Activated CD4-positive, alpha-beta T cell treated with anti-CD3 and anti-CD28 coated beads, Interleukin-2, Interleukin-4, amounts not matched to agents 100 ng/mL and 50 ng/mL, durations not matched to agents 16 hours and 8 hours (primary cell): ENCODE results near the gene MFSD6.
"Not testable (repeated sequence)": the region's sequence is repeated elsewhere in the genome, so short reads cannot be mapped to it uniquely, and the experiment has no call there.

Source experiments
- DNase-seq: peaks from one replicate; pipeline ENCODE4 v3.0.0-alpha.2; 2020; ENCODE audit warnings: low spot score

MFSD6 gene

DNA sequence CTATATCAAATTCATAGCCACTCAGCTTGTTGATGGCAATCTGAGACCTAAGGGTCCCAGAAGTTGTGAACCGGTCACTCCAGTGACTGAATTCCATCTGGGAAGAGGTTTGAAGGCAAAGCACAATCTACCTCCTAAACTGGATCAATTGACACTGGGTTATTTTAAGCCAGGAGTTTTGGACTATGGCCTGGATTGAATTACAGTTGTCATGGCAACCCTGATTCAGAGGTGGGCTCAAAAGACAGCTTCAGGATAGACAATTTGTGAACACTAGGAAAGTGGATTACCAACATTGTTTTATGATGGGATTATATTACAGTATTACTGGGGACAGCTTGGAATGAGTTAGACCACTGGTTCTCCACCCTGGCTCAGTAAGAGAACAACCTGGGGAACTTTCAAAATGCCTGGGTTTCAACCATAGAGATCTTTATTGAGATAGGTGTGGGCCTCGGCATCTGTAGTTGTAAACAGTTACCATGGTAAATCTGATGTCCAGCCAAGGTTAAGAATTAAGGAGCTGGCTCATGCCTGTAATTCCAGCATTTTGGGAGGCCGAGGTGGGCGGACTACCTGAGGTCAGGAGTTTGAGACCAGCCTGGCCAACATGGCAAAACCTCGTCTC is 58.8 kb downstream of the MFSD6 start:
- no peak for DNase-seq

DNA sequence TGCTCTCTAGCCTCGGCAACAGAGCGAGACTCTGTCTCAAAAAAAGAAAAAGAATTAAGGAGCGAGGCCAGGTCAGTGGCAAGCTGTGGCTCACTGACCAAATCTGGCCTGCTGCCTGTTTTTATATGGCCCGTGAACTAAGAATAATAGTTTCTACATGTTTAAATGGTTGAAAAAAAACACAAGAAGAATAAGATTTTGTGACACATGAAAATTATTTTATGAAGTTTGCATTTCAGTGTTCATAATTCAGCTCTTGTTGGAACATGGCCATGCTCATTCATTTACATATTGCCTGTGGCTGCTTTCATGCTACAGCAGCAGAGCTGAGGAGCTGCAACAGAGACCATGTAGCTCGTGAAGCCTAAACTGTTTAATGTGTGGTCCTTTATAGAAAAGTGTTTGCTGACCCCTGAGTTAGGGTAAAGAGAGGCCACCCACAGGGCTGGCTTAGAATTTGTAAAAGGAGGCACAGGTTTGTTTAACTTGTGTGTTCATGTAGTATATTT is 59.5 kb downstream of the MFSD6 start:
- DNase-seq, result no peak

DNA sequence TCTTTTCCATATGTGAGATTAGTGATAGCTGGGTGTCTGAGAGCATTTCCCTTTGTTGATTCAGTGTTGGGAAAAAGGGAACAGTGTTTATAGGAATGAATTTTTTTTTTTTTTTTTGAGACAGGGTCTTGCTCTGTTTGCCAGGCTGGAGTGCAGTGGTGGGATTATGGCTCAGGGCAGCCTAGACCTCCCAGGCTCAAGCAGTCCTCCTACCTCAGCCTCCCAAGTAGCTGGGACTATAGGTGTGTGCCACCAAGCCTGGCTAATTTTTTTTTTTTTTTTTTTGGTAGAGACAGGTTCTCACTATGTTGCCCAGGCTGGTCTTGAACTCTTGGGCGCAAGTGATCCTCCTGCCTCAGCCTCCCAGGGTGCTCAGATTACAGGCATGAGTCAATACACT is 60.2 kb downstream of the MFSD6 start:
- DNase-seq, result not testable (repeated sequence)

DNA sequence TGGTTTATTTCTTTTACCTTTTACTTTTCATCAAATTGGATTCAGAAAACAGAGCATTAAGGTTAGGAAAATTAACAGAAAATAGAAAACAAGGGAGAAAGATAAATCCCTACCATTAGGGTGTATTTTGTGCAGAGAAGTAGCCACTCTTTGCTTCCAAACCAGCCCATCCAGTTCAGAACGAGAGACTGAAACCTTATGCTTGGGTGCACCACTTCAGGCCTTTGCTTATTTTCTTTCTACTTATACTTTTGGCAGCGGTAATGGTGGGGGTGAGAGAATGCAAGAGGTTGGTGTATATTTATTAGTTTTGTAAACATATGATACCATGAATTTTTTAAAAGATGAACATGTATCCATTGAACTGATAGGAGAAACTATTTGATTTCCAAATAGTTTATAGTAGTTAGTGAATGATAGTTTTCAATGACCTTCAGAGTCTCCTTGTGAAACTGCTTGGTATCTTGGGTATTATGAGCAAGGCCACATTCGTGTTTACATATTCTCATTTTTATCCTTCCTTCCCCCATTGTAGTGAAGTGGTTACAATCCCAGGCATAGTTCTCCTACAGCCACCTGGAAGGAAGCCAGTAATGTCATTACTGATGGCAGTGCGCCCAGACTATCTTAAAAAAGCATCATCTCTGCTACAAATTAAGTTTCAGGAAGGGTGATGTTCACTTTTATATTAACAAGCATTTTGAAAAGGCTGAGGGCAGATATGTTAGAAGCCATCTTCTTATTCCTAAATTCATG is 60.8 kb downstream of the MFSD6 start:
- no peak for DNase-seq

DNA sequence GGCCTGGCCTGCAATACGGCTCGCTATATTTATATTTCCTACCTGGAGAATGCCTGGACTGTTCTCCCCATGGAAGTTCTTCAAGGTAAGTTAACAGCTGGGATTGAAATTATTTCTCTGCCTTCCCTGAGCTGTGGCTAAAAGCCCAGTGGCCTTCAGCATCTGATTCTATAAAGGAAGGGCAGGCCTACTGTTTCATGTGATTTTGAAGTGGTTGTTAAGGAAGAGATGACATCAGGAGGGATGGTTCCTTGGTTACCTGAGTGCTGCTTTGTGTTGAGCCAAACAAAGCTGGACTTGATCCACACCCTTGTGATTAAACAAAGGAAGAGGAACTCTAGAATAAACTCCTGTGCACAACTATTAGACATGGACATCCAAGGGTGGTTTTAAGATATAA is 61.6 kb downstream of the MFSD6 start:
- no peak for DNase-seq

DNA sequence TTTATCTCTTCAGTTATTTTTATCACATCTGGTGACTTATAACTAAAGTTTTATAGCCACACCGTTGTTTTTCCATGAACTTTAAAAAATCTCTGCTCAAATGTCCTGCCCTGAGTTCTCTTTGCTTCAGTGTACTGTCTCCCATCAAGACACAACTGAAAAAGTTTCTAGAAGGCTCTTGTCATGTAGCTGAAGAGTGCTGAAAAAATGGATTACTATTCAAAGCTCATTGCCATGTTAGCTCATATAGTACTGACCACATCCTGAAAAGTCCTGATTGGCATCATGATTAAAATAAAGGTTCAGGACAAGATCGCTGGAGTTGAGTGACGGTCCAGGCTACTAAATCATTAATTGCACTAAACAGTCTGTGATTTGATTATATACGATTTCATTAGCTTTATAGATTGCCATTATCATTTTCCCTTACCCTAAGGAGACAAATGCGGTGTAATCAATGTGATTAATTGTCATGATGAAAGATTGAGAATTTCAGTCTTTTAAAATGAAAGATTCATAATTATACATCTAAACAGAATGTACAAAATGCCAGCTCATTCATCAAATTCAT is 62.2 kb downstream of the MFSD6 start:
- no peak for DNase-seq

DNA sequence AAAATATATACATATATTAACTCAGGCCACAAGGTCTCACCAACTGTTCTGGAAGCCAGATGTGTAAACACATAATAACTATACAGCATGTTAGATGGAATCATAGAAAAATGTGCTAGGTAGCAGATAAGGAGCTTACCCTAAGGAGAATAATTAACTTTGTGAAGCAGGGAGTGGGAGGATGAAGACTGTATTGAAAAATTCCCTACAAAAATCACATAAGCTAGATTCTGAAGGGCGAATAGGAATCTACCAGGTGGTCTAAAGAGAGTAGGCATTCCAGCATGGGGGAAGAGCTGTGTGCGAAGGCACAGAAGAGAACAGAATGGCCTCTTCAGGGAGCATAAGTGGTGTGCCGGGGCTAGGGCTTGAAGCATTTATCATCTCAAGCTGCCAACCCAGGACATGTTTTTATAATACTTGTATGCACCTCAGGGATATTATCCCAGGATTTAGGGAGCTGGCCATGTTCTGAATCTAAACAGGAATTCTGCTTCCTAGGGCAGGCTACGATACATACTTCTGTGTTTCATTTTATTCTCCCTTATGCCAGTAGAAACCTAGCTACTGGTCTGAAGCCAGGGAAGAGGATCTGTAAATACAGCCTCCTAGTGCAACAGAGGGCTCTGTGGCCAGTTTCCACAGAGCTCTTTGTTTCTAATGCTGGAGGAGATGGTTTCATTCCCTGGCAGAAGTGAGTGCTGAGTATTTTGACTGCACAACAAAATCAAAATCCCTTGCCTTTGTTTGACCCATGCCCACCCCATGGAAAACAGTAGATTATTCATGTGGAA is 69.7 kb downstream of the MFSD6 start:
- DNase-seq, result no peak

DNA sequence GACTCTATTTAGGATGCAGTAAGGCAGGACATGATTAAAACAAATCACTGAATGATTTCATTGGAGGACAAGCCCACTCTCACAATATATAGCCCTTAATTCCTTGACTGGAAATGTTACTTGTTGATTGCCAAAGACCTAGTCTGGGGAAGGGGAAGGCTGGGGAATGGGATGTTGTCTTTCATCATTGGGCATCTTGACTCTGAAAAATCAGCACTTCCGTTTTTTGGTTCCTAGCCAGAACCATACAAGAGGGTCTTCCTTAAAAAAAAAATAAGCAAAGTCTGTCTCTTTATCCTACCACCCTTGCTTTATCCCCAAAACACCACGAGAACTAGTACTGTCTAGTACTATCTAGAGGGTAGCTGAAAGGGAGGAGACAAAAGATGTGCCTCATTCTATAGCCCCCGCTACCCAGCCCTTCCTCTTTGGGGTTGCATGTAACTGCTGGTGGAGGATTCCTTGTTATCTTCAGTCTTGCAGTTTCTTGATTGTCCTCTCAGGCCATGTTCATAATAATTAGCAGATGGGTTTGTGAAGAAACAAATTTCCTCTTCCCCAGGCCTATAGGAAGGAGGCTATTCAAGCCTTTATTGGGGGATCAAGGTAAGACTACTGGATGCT is 70.5 kb downstream of the MFSD6 start:
- no peak for DNase-seq

DNA sequence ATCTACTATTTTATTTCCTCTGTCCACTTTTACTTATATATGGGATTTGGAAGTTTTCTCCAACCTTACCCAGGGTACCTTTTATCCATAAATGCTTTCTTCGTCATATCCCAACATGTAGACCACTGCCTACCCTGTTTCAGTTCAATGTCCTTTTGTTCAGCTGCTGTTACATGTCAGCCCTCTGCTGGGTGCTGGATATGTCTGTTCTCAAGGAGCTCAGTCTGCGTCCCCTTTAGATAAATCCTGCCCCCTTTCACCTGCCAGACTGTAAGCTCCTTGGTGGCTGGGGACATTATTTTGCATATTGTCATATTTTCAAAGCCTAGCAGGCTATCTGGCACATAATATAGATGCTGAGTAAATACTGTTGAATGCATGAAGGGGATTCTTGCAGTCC is 73.2 kb downstream of the MFSD6 start:
- no peak for DNase-seq

DNA sequence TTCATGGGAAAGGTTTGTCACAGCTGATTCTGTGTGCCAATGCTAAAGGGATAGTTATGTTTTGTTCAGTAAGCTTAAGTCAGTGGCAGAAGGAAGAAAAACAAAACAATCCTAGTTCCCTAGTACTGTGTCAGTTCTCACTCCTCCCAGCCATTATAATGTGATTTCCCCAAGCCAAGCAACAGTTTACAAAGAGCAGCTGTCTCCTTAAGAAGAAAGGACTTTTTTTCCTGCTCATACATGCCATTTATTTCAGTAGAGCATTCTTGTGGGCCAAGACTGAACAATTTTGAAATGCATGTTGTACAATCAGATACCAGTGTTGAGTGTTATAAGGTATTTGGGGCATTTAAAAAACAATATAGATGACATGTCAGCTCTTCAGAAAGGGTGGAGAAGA is 74.3 kb downstream of the MFSD6 start:
- DNase-seq, result no peak

DNA sequence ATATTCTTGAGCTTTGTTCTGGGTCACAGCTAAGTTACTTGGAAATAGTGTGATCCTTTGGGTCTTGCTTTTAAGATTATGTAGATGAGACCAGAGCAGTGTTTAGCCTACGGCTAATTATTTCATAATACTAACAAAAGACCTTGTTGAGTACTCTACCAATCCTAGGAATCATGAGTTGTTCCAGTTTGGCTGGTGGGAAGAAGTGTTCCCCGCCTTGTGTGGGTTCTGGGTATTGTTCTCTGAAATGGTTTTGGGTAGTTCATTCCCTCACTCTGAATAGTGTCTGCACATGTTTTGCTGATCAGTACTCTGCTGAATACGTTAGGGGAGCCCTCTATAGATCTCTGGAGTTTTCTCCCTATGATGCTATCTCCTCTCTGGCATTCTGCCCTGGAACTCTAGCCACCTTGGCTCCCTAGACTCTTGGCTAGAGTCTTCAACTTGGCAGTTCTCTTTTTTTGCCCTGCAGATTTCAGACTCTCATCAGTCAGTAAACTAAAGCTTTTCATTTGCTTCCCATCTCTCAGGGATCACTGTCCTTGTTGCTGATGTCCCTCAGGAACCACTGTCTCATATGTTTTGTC is 78.0 kb downstream of the MFSD6 start:
- DNase-seq, result no peak

DNA sequence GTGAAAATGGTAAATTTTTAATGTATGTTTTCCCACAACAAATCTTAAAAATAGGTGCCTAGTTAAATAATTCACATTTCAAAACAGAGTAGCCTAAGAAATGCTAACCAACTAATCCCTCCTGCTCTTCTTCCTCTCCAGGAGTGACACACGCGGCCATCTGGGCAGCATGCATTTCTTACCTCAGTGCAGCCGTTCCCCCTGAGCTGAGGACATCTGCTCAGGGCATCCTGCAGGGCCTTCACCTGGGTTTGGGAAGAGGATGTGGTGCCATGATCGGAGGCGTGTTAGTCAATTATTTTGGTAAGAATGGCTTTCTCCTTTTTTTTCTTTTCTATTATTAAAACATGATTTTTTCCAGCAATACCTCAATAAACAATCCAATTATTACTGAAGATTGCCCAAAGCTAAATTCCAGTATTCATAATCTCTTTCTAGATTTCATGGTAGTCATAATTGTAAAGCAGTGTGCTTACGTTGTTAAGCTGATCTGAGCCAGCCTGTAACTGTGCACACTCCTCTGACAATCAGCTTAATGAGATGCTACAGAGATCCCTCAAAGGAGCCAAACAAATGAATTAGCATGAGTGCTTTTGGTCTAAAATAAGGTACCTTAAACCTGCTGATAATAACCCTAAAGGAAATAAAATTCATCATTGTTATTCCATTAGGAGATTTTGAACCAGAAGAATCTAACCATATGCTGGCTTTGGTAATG is 80.5 kb downstream of the MFSD6 start:
- DNase-seq, result no peak

DNA sequence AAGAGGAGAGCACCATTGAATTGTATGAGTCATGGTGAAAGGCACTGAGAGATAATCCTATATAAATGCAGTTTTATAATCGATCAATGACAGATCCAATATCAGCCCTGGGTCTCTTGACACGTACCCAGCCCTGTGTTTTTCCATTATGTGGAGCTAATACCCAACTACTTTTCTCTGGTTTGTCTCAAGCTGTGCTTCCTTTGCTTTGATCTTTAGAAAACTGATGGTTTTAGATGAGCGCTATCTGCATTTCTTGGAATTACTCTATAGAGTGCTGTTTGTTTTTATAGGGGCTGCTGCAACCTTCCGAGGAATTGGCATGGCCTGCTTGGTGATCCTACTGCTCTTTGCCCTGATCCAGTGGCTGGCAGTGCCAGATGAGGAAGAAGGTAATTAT is 81.3 kb downstream of the MFSD6 start:
- no peak for DNase-seq

DNA sequence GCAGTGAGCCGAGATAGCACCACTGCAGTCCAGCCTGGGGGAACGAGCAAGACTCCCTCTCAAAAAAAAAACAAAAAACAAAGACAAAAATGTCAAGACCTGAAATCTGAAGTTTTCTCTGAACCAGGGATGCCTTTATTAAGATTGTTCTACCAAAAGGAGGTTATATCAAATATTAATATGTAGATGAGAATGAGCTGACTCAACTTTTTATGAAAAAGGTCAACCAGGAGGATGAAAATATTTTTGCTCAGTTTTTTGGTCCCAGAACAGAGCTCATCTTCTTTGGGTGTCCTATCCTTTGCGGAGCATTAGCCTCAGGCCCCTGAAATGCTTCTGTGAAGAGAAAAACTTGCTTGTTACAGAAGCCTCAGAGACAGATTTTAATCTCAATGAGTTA is 82.3 kb downstream of the MFSD6 start:
- DNase-seq, result no peak

DNA sequence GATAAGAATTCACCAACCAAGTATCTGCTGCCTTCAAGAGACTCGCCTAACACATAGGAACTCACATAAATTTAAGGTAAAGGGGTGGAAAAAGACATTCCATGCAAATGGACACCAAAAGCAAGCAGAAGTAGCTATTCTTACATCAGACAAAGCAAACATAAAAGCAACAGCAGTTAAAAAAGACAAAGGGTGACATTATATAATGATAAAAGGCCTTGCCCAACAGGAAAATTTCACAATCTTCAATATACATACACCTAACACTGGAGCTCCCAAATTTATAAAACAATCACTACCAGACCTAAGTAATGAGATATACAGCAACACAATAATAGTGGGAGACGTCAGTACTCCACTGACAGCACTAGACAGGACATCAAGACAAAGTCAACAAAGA is 84.9 kb downstream of the MFSD6 start:
- DNase-seq, result no peak

DNA sequence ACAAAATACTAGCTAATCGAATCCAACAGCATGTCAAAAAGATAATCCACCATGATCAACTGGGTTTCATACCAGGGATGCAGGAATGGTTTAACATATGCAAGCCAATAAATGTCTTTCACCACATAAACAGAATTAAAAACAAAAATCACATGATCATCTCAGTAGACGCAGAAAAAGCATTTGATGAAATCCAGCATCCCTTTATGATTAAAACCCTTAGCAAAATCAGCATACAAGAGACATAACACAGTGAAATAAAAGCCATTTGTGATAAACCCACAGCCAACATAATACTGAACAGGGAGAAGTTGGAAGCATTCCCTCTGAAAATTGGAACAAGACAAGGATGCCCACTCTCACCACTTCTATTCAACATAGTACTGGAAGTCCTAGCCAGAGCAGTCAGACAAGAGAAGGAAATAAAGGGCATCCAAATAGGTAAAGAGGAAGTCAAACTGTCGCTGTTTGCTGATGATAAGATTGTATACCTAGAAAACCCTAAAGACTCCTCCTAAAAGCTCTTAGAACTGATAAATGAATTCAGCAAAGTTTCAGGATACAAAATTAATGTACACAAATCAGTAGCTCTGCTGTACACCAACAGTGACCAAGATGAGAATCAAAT is 86.6 kb downstream of the MFSD6 start:
- not testable (repeated sequence) for DNase-seq

DNA sequence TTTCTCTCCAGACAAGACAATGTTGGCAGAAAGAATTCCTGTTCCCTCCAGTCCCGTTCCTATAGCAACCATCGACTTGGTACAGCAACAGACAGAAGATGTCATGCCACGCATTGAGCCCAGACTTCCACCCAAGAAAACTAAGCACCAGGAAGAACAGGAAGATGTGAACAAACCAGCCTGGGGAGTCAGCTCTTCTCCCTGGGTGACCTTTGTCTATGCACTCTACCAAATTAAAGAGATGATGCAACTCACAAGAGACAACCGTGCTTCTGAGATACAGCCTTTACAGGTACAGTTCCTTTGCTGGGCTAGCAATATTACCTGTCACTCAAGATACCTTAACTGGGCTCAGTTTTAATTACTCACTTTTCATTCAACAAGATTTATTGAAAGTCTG is 89.3 kb downstream of the MFSD6 start:
- no peak for DNase-seq

DNA sequence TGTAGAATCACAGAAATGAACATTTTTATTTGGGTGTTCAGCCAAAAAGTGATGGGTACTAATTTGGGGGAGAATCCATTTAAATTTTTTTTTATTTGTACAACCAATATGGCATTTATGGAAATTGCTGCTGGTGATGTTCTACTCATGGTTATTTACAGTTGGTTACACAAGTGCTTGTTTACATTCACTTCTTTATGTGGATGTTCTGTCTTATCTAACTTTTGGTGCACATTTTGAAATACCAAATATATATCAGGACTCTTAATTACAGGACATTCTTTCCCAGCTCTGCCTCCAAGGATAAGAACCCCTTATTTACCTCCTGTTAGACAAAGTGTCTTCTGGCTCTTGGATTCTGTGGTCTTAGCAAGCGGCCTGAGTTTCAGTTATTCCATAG is 91.1 kb downstream of the MFSD6 start:
- DNase-seq, result no peak

DNA sequence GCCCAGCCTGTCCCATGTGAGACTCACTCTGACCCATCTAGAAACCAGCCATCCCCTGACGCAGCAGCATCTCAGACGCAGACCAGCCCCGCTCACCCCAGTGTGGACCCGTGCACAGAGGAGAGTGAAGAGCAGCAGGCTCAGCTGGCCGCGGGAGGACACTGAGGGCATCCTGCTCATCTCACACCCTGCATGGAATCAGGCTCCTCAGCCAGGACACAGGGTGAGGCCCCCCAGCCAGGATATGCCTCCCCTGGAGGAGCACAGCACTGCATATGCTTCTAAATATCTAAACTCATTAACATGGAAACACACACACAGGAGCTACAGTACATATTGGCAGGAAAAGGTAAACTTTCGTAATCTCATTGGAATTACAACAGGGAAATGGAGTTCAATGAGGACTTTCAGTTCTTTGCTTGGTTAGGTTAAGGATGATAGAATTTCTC is 91.9 kb downstream of the MFSD6 start:
- no peak for DNase-seq

DNA sequence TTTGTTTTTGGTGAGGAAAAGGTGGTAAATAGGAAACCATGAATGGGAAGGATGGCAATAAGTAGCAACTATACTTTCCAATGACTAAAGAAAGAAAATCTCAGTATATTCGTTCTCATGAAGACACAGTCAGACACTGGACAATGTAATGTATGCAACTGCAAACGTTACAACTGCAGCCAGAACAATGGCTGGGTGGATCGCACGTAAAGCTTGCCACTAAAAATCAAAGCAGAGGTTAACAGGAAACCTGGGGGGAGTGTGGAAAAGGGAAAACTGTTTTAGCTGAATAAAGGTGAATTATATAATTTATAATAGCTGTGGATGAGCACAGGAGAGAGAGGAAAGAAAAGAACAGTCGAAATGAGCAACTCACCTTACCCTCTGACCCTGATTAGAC is 93.1 kb downstream of the MFSD6 start:
- no peak for DNase-seq
